Keratinocyte (primary cell): ENCODE data around the gene NAAA. TPM values are rescaled to one million over a fixed set of nuclear protein-coding genes. Genes with fewer than 3 reads are reported as not detected.

ENCODE experiments used
- DNase-seq: peaks from one replicate; pipeline ENCODE4 v3.0.0-alpha.2; 2011; ENCODE audit warnings: low read depth, missing footprints, low spot score
- FAIRE-seq: peaks from 2 replicates; lab custom pipeline; 2011; peaks lifted over from hg19 to GRCh38; lab: Jason Lieb, UNC
- H2AFZ ChIP-seq: 2 replicates; pipeline ENCODE4 v1.6.0; 2012; ENCODE audit warnings: low read length, control low read depth, inconsistent platforms; ENCODE audit not compliant: control insufficient read depth
- H3K27ac ChIP-seq: 2 replicates; pipeline ENCODE4 v1.5.1; 2011; ENCODE audit warnings: low read length; ENCODE audit not compliant: control insufficient read depth, insufficient read depth
- H3K27me3 ChIP-seq: 3 replicates; pipeline ENCODE4 v1.6.0; 2011; ENCODE audit warnings: low read length; ENCODE audit not compliant: control insufficient read depth, insufficient read depth; ENCODE audit errors: extremely low read depth
- H3K36me3 ChIP-seq, 2 experiments: 2 replicates in 1 of 2; 3 replicates in 1 of 2; pipeline ENCODE4 v1.5.1; 2011; ENCODE audit warnings: low read length in 2 of 2, mild to moderate bottlenecking in 1 of 2; ENCODE audit not compliant: control insufficient read depth in 2 of 2, insufficient read depth in 2 of 2; ENCODE audit errors: extremely low read depth in 1 of 2
- H3K4me1 ChIP-seq: 3 replicates; pipeline ENCODE4 v1.5.1; 2011; ENCODE audit warnings: low read length; ENCODE audit not compliant: control insufficient read depth, insufficient read depth; ENCODE audit errors: extremely low read depth
- H3K4me2 ChIP-seq: 3 replicates; pipeline ENCODE4 v1.6.0; 2011; ENCODE audit warnings: low read depth, low read length; ENCODE audit not compliant: control insufficient read depth, insufficient read depth; ENCODE audit errors: extremely low read depth
- H3K4me3 ChIP-seq, 3 experiments: fragments of 200-600 bp in 1 of 3; sonication (generic) in 1 of 3; 2 replicates in 2 of 3; 3 replicates in 1 of 3; pipeline ENCODE4 v1.5.1; 2011 to 2016; ENCODE audit warnings: low read length in 3 of 3, mild to moderate bottlenecking in 3 of 3, control low read depth in 2 of 3, inconsistent platforms in 1 of 3, low read depth in 1 of 3, mixed read lengths in 1 of 3, mixed run types in 1 of 3, moderate library complexity in 1 of 3; ENCODE audit not compliant: control insufficient read depth in 2 of 3, insufficient read depth in 2 of 3; ENCODE audit errors: extremely low read depth in 1 of 3
- H3K79me2 ChIP-seq: 2 replicates; pipeline ENCODE4 v1.6.0; 2012; ENCODE audit warnings: low read length; ENCODE audit not compliant: control insufficient read depth, insufficient read depth
- H3K9ac ChIP-seq: 3 replicates; pipeline ENCODE4 v1.6.0; 2011; ENCODE audit warnings: low read length; ENCODE audit not compliant: control insufficient read depth, insufficient read depth; ENCODE audit errors: extremely low read depth
- H3K9me1 ChIP-seq: 3 replicates; pipeline ENCODE4 v1.6.0; 2011; ENCODE audit warnings: low read length; ENCODE audit not compliant: control insufficient read depth, insufficient read depth; ENCODE audit errors: extremely low read depth
- H3K9me3 ChIP-seq: 2 replicates; pipeline ENCODE4 v1.5.1; 2012; ENCODE audit warnings: low read depth, low read length; ENCODE audit not compliant: control insufficient read depth
- H4K20me1 ChIP-seq: 3 replicates; pipeline ENCODE4 v1.6.0; 2011; ENCODE audit warnings: low read length; ENCODE audit not compliant: control insufficient read depth, insufficient read depth; ENCODE audit errors: extremely low read depth
- CTCF ChIP-seq, 3 experiments: IDR thresholded peaks in 1 of 3; conservative IDR thresholded peaks in 1 of 3; optimal IDR thresholded peaks in 1 of 3; 2 replicates in 2 of 3; 3 replicates in 1 of 3; pipeline versions ENCODE3 to v1.5.1; 2011; ENCODE audit warnings: low read length in 3 of 3, mild to moderate bottlenecking in 3 of 3, moderate library complexity in 2 of 3, control low read depth in 1 of 3, inconsistent platforms in 1 of 3; ENCODE audit not compliant: insufficient read depth in 2 of 3; ENCODE audit errors: extremely low read depth in 1 of 3
- EZH2 ChIP-seq: IDR thresholded peaks from one replicate; pipeline ENCODE4 v1.6.1; 2012; ENCODE audit warnings: inconsistent platforms, mild to moderate bottlenecking, low read length, moderate library complexity
- dilution Hi-C: fragments of 300-500 bp; cut with MboI; formaldehyde crosslinking; loops from one replicate; pipeline ENCODE4 v1.7.0; 2020; ENCODE audit warnings: low sequenced_read_pairs; ENCODE audit not compliant: extremely low pct_ligation_motif_present
- polyA plus RNA-seq, 5 experiments: library from polyadenylated mRNA; depleted of rRNA in 3 of 5; stranded (reverse) in 3 of 5; stranded (forward) in 1 of 5; unstranded in 1 of 5; fragments of >200 nt; gene quantifications; 1 replicate in 1 of 5; 2 replicates in 3 of 5; 3 replicates in 1 of 5; pipeline versions ENCODE4 v1.2.1 to v1.2.3, GENCODE V29; 2011 to 2012; ENCODE audit warnings: missing spikeins in 2 of 5, low read depth in 1 of 5, low replicate concordance in 1 of 5

NAAA gene
- polyA plus RNA-seq, 1 donor (not counting 4 experiments of a cell fraction or from before 2014, with no cell fraction given), result 12.2 TPM

GRCh38 chr4:75924309-75924827 lies 16.4 kb downstream of the NAAA start:
- FAIRE-seq (no peak), DNase-seq (no peak)
- TF ChIP-seq EZH2 (no peak), CTCF (optimal IDR thresholded peaks at IDR 0.05 in 1 of 3, IDR thresholded peaks at IDR 0.05 in 1 of 3, conservative IDR thresholded peaks at IDR 0.05 in 1 of 3; ENCODE audit: extremely low read depth in 1 of 3, insufficient read depth in 2 of 3, low read length in 3 of 3) (no peak)
- H3K79me2 ChIP-seq, result no peaks in the 10 kb centered on the region
- H3K9ac ChIP-seq, result no peak overlapping the region
- H3K9me1 ChIP-seq, result no peaks in the 10 kb centered on the region
- H3K4me1 ChIP-seq, result peaks cover 3% of the 10 kb centered on the region
- H3K27me3 ChIP-seq, result no peaks in the 10 kb centered on the region
- H2AFZ ChIP-seq, result no peak overlapping the region
- no peaks in the 10 kb centered on the region for H3K9me3 ChIP-seq
- no peak overlapping the region for H3K4me2 ChIP-seq
- no peak overlapping the region for H3K4me3 ChIP-seq
- no peak overlapping the region for H3K27ac ChIP-seq
- peaks cover 5 to 6% of the 10 kb centered on the region in 2 experiments for H3K36me3 ChIP-seq
- no peaks in the 10 kb centered on the region for H4K20me1 ChIP-seq
- dilution Hi-C loops, result no loop called here

- H3K27me3 ChIP-seq, result no peaks in the 10 kb centered on the region
Measured at GRCh38 chr4:75922588-75922987, 18.2 kb downstream of the NAAA start.

More at GRCh38 chr4:75922588-75922987, 18.2 kb downstream of the NAAA start:
- no peak for DNase-seq
- Histone ChIP-seq H3K27ac (no peak overlapping the region), H3K9ac (no peak overlapping the region), H3K4me1 (peaks cover 3% of the 10 kb centered on the region), H2AFZ (no peak overlapping the region), H3K4me2 (no peak overlapping the region), H3K36me3 (peaks cover 5 to 6% of the 10 kb centered on the region in 2 experiments), H3K4me3 (no peak overlapping the region), H3K9me1 (no peaks in the 10 kb centered on the region), H4K20me1 (no peaks in the 10 kb centered on the region), H3K9me3 (no peaks in the 10 kb centered on the region), H3K79me2 (no peaks in the 10 kb centered on the region)
- TF ChIP-seq CTCF (optimal IDR thresholded peaks at IDR 0.05 in 1 of 3, IDR thresholded peaks at IDR 0.05 in 1 of 3, conservative IDR thresholded peaks at IDR 0.05 in 1 of 3; ENCODE audit: extremely low read depth in 1 of 3, insufficient read depth in 2 of 3, low read length in 3 of 3) (no peak), EZH2 (no peak)
- FAIRE-seq, result no peak
- dilution Hi-C loops, result no loop called here
